ENCODE measurements around the gene FUOM.

FUOM gene

GRCh38 chr10:133399123-133399601 is 41.3 kb upstream of the FUOM start:
- TF ChIP-seq TAF1 (IDR thresholded peaks at IDR 0.05; ENCODE audit: low read depth), result no peak
- TF ChIP-seq NFIC (IDR thresholded peaks at IDR 0.05), result no peak
- TF ChIP-seq RAD21 (IDR thresholded peaks at IDR 0.05; ENCODE audit: low read depth), result no peak
- no peak for TF ChIP-seq FOXM1 (IDR thresholded peaks at IDR 0.05; ENCODE audit: borderline replicate concordance, low read depth)
- TF ChIP-seq EGR1 (IDR thresholded peaks at IDR 0.05), result no peak
- TF ChIP-seq, protein P1, sequence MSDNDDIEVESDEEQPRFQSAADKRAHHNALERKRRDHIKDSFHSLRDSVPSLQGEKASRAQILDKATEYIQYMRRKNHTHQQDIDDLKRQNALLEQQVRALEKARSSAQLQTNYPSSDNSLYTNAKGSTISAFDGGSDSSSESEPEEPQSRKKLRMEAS (IDR thresholded peaks at IDR 0.05), result no peak
- TF ChIP-seq CREB1 (IDR thresholded peaks at IDR 0.05; ENCODE audit: low read depth), result no peak
- no peak for TF ChIP-seq CEBPB (IDR thresholded peaks at IDR 0.05)
- TF ChIP-seq ZBTB7A (IDR thresholded peaks at IDR 0.05; ENCODE audit: low read depth), result no peak
- no peak for TF ChIP-seq YY1 (IDR thresholded peaks at IDR 0.05; ENCODE audit: low read depth)
- TF ChIP-seq EP300 (IDR thresholded peaks at IDR 0.05; ENCODE audit: borderline replicate concordance), result no peak
- no peak for TF ChIP-seq TEAD4 (IDR thresholded peaks at IDR 0.05)
- no peak for TF ChIP-seq REST (IDR thresholded peaks at IDR 0.05; ENCODE audit: low read depth)
- TF ChIP-seq, protein P2, sequence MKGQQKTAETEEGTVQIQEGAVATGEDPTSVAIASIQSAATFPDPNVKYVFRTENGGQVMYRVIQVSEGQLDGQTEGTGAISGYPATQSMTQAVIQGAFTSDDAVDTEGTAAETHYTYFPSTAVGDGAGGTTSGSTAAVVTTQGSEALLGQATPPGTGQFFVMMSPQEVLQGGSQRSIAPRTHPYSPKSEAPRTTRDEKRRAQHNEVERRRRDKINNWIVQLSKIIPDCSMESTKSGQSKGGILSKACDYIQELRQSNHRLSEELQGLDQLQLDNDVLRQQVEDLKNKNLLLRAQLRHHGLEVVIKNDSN (IDR thresholded peaks at IDR 0.05), result no peak
- no peak for TF ChIP-seq TCF12 (IDR thresholded peaks at IDR 0.05; ENCODE audit: low read depth)

DNA sequence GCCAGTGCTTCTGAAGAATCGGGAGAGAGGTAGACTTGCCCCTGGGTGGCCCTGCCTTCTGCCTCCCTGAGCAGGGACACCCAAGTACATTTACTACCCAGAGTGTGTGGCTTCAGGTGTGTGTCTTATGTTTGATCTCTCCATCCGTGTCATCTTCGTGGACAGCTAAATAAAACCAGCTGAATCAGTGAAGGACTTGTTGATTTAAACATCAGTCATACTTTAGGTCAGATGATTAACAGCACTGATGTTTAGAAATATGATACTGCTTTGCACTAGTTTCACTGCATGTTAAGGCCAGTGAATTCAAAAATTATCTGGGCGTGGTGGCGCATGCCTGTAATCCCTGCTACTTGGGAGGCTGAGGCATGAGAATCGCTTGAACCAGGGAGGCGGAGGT is 40.1 kb upstream of the FUOM start:
- TF ChIP-seq, protein P1 (IDR thresholded peaks at IDR 0.05), result no peak
- TF ChIP-seq TCF12 (IDR thresholded peaks at IDR 0.05; ENCODE audit: low read depth) (no peak), REST (IDR thresholded peaks at IDR 0.05; ENCODE audit: low read depth) (no peak), YY1 (IDR thresholded peaks at IDR 0.05; ENCODE audit: low read depth) (no peak), FOXM1 (IDR thresholded peaks at IDR 0.05; ENCODE audit: borderline replicate concordance, low read depth) (no peak), EP300 (IDR thresholded peaks at IDR 0.05; ENCODE audit: borderline replicate concordance) (no peak), RAD21 (IDR thresholded peaks at IDR 0.05; ENCODE audit: low read depth) (no peak)
- TF ChIP-seq, protein P2 (IDR thresholded peaks at IDR 0.05), result no peak

DNA sequence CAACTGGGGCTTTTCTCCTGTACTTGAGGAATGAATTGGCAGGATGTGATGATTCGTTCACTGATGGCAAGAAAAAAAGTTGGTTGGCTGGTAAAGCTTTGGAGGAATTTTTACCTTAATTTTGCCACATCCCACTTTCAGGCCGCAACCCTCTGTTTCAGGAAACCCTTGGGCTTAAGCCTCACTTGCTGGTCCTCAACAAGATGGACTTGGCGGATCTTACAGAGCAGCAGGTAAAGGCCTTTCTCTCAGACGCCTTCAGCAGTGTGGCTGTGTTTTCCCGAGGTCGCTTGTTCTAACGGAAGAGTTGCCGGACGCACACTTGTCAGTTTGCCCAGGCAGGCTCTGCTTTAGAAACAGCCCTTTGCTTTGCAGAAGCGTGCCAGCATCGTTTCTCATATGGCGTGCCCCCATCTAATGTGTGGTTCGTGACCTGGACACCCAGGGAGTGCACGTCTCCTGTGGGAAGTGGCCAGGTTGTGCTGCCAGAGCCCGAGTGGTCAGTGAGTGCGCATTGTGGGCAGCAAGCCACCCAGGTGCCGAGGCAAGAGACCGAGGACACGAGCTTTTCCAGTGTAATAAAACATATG is 38.3 kb upstream of the FUOM start:
- TF ChIP-seq FOXM1 (IDR thresholded peaks at IDR 0.05; ENCODE audit: borderline replicate concordance, low read depth) (no peak), RAD21 (IDR thresholded peaks at IDR 0.05; ENCODE audit: low read depth) (no peak), TCF12 (IDR thresholded peaks at IDR 0.05; ENCODE audit: low read depth) (no peak), CREB1 (IDR thresholded peaks at IDR 0.05; ENCODE audit: low read depth) (no peak), TEAD4 (IDR thresholded peaks at IDR 0.05) (no peak)
- TF ChIP-seq, protein P2 (IDR thresholded peaks at IDR 0.05), result no peak

DNA sequence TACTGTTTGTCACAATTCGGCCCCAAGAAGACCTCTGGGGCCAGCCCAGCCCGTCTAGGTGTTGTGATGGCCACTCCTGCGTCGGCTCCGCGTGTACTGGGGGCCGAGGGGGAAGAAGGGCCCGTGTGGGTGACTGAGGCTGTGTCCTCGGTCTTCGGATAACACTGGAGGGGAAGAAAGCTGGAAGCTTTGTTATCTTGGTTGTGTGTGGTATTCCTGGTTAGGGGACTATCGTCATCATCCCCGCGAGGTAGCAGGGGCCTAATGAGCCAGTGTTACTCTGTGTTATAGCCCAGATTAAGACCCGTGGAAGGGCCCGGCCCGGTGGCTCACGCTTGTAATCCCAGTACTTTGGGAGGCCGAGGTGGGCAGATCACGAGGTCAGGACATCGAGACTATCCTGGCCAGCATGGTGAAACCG is 37.0 kb upstream of the FUOM start:
- TF ChIP-seq ZBTB7A (IDR thresholded peaks at IDR 0.05; ENCODE audit: low read depth), result no peak
- no peak for TF ChIP-seq TAF1 (IDR thresholded peaks at IDR 0.05; ENCODE audit: low read depth)
- no peak for TF ChIP-seq REST (IDR thresholded peaks at IDR 0.05; ENCODE audit: low read depth)
- no peak for TF ChIP-seq EP300 (IDR thresholded peaks at IDR 0.05; ENCODE audit: borderline replicate concordance)
- TF ChIP-seq TCF12 (IDR thresholded peaks at IDR 0.05; ENCODE audit: low read depth), result no peak
- no peak for TF ChIP-seq NFIC (IDR thresholded peaks at IDR 0.05)
- TF ChIP-seq FOXM1 (IDR thresholded peaks at IDR 0.05; ENCODE audit: borderline replicate concordance, low read depth), result no peak
- TF ChIP-seq, protein P1 (IDR thresholded peaks at IDR 0.05), result no peak

Data from Ishikawa (cell line).